CD4-positive, alpha-beta T cell (primary cell): ENCODE results near the gene LPCAT1. TPM values are rescaled to one million over a fixed set of nuclear protein-coding genes. Genes with fewer than 3 reads are reported as not detected.

Source experiments
- ATAC-seq: fragments of 200-7000 bp; cut with Tn5 transposase; one replicate; pipeline ENCODE4 v1.10.0; 2022; ENCODE audit warnings: mild to moderate bottlenecking; ENCODE audit not compliant: poor library complexity
- CTCF ChIA-PET: fragments of 350-600 bp; sonication (Branson Sonifier 250); formaldehyde crosslinking; loops from one replicate; lab custom pipeline; 2021; ENCODE audit warnings: antibody characterized with exemption, inconsistent platforms; lab: Charles Lee
- POLR2A ChIA-PET: fragments of 350-600 bp; sonication (Branson Sonifier 250); formaldehyde crosslinking; loops from one replicate; lab custom pipeline; 2021; ENCODE audit warnings: antibody characterized with exemption, inconsistent platforms; lab: Charles Lee
- DNase-seq, 14 experiments: peaks; one replicate each; pipeline ENCODE4 v3.0.0-alpha.2; 2013 to 2020; ENCODE audit warnings: mixed read lengths in 2 of 14
- H3K27ac ChIP-seq, 2 donors: one replicate each; pipeline versions ENCODE4 v1.5.1 to v1.7.0; 2013; ENCODE audit warnings: low read length in 2 of 2, low read depth in 1 of 2, mild to moderate bottlenecking in 1 of 2
- H3K27me3 ChIP-seq, 2 experiments: 1 replicate in 1 of 2; 2 replicates in 1 of 2; pipeline versions ENCODE4 v1.6.1 to v1.7.0; 2013; ENCODE audit warnings: low read length in 2 of 2, control low read depth in 1 of 2, mild to moderate bottlenecking in 1 of 2, moderate library complexity in 1 of 2; ENCODE audit not compliant: insufficient read depth in 2 of 2, control insufficient read depth in 1 of 2
- H3K36me3 ChIP-seq: one replicate; pipeline ENCODE4 v1.6.1; 2013; ENCODE audit warnings: low read length, control low read depth; ENCODE audit not compliant: insufficient read depth
- H3K4me1 ChIP-seq: one replicate; pipeline ENCODE4 v1.6.1; 2013; ENCODE audit warnings: low read length, control low read depth; ENCODE audit not compliant: insufficient read depth
- H3K4me3 ChIP-seq: one replicate; pipeline ENCODE4 v1.5.1; 2013; ENCODE audit warnings: mild to moderate bottlenecking, low read length, moderate library complexity
- H3K9me3 ChIP-seq, 2 experiments: 1 replicate in 1 of 2; 2 replicates in 1 of 2; pipeline versions ENCODE4 v1.6.1 to v1.7.0; 2013; ENCODE audit warnings: low read length in 2 of 2, mild to moderate bottlenecking in 2 of 2, control low read depth in 1 of 2, moderate library complexity in 1 of 2; ENCODE audit not compliant: control insufficient read depth in 1 of 2, insufficient read depth in 1 of 2
- H3K27ac Mint-ChIP-seq: one replicate; pipeline ENCODE4 v1.8.0; 2020; ENCODE audit warnings: mixed read lengths
- H3K27me3 Mint-ChIP-seq: one replicate; pipeline ENCODE4 v1.8.0; 2021; ENCODE audit warnings: mixed read lengths
- H3K36me3 Mint-ChIP-seq: one replicate; pipeline ENCODE4 v1.8.0; 2021; ENCODE audit warnings: low read depth, mixed read lengths
- H3K4me1 Mint-ChIP-seq: one replicate; pipeline ENCODE4 v1.8.0; 2021; ENCODE audit warnings: low read depth, mixed read lengths
- H3K4me3 Mint-ChIP-seq: one replicate; pipeline ENCODE4 v1.8.0; 2020; ENCODE audit warnings: mild to moderate bottlenecking, mixed read lengths
- H3K9me3 Mint-ChIP-seq: one replicate; pipeline ENCODE4 v1.8.0; 2020; ENCODE audit warnings: mixed read lengths
- CTCF ChIP-seq: fragments of 200-600 bp; IDR thresholded peaks from one replicate; pipeline ENCODE4 v1.8.0; 2022; ENCODE audit warnings: antibody characterized with exemption, mild to moderate bottlenecking
- intact Hi-C, 2 experiments: fragments of 100-400 bp; cut with DNase I in 1 of 2; cut with micrococcal nuclease in 1 of 2; formaldehyde crosslinking; loops; one replicate each; pipeline versions ENCODE4 v1.15.1 to v1.9.0; 2023 to 2025; cut with DNase I, micrococcal nuclease
- total RNA-seq, 174 experiments: library from RNA in 2 of 174; stranded (reverse) in 2 of 174; gene quantifications; one replicate each; pipeline ENCODE4 v1.2.3 and lab custom pipeline; 2021 to 2026

Gene LPCAT1
- total RNA-seq, 2 experiments from 2014 or later: 20.4 to 21.2 TPM

GRCh38 chr5:1418921-1419280 lies 104.9 kb downstream of the LPCAT1 start:
- H3K36me3 Mint-ChIP-seq: no peaks in the 10 kb centered on the region
- intact Hi-C loops: loop anchor here in 1 of 2 experiments (10.0 kb wide), 1 partner anchor 224 kb away; no protein-coding TSS in a partner anchor
- H3K4me1 Mint-ChIP-seq: no peaks in the 10 kb centered on the region
- DNase-seq (no peak), ATAC-seq (no peak)
- CTCF ChIA-PET: no interaction called here
- H3K27me3 Mint-ChIP-seq: no peaks in the 10 kb centered on the region
- H3K27ac Mint-ChIP-seq: no peak overlapping the region
- Histone ChIP-seq H3K27me3 (no peaks in the 10 kb centered on the region), H3K4me1 (no peaks in the 10 kb centered on the region), H3K9me3 (peaks cover 0 to 12% of the 10 kb centered on the region in 2 experiments), H3K27ac (no peak overlapping the region), H3K36me3 (no peaks in the 10 kb centered on the region), H3K4me3 (no peak overlapping the region)
- TF ChIP-seq CTCF: no peak
- no peaks in the 10 kb centered on the region for H3K9me3 Mint-ChIP-seq
- H3K4me3 Mint-ChIP-seq: no peak overlapping the region
- POLR2A ChIA-PET: no interaction called here

GRCh38 chr5:1418238-1418920 lies 105.4 kb downstream of the LPCAT1 start:
- peaks cover 0 to 10% of the 10 kb centered on the region in 2 experiments for H3K9me3 ChIP-seq
- POLR2A ChIA-PET: no interaction called here
- no peaks in the 10 kb centered on the region for H3K4me1 Mint-ChIP-seq
- no peak for DNase-seq
- no peak overlapping the region for H3K27ac Mint-ChIP-seq
- no peak overlapping the region for H3K4me3 Mint-ChIP-seq
- no peak overlapping the region for H3K27ac ChIP-seq
- H3K36me3 Mint-ChIP-seq: no peaks in the 10 kb centered on the region
- H3K27me3 Mint-ChIP-seq: no peaks in the 10 kb centered on the region
- no peaks in the 10 kb centered on the region for H3K27me3 ChIP-seq
- H3K4me3 ChIP-seq: no peak overlapping the region
- CTCF ChIA-PET: no interaction called here
- intact Hi-C loops: loop anchor here in 1 of 2 experiments (10.0 kb wide), 1 partner anchor 224 kb away; no protein-coding TSS in a partner anchor
- H3K9me3 Mint-ChIP-seq: no peaks in the 10 kb centered on the region
- ATAC-seq: no peak
- no peaks in the 10 kb centered on the region for H3K36me3 ChIP-seq
- no peak for TF ChIP-seq CTCF
- no peaks in the 10 kb centered on the region for H3K4me1 ChIP-seq

DNA sequence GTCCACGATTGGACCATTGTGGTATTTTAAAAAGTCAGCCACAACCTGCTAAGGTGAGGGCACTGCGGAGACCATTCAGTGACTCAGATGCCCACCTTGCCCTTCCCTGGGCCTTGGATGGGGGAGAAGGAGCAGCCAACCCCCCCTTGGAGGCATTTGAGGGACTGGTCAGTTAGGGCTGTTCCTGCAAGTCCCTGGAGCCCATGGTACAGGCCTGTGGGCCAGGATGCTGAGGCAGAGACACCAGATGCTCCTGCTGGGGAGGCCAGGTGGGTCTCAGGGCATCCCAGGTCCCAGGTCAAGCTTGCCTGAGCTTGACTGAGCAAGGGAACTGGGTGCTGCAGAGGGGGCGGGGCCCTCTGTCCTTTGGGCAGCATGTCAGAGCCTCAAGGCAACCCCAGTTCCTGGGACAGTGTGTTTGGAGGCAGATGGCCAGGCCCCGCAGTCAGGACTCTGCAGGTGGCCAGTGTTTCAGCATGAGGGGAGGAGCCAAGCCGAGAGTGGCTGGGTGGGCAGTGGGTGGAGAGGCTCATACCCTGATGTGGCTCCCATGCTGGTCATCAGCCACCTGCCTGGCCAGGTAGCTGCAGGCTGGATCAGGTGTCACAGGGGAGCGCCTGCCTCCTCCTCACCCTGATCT lies 106.1 kb downstream of the LPCAT1 start:
- DNase-seq: no peak
- no peaks in the 10 kb centered on the region for H3K4me1 Mint-ChIP-seq
- POLR2A ChIA-PET: no interaction called here

More for the DNA sequence above, 106.1 kb downstream of the LPCAT1 start:
- Histone ChIP-seq H3K27ac (no peak overlapping the region), H3K27me3 (peaks cover 0 to 2% of the 10 kb centered on the region in 2 experiments), H3K4me1 (no peaks in the 10 kb centered on the region), H3K9me3 (peaks cover 0 to 10% of the 10 kb centered on the region in 2 experiments), H3K4me3 (no peak overlapping the region), H3K36me3 (no peaks in the 10 kb centered on the region)
- Mint-ChIP-seq H3K4me3 (no peak overlapping the region), H3K9me3 (no peaks in the 10 kb centered on the region), H3K27ac (no peak overlapping the region), H3K27me3 (no peaks in the 10 kb centered on the region), H3K36me3 (no peaks in the 10 kb centered on the region)
- CTCF ChIA-PET: no interaction called here
- no peak for TF ChIP-seq CTCF
- intact Hi-C loops: loop anchor here in 1 of 2 experiments (10.0 kb wide), 1 partner anchor 223 kb away; no protein-coding TSS in a partner anchor
- ATAC-seq: no peak
